Activated CD4-positive, alpha-beta T cell treated with anti-CD3 and anti-CD28 coated beads, Interleukin-2, amount 10 ng/mL, durations not matched to agents 24 days and 14 days (primary cell): Measurements from ENCODE around the gene REPIN1. TPM values are rescaled to one million over a fixed set of nuclear protein-coding genes. Genes with fewer than 3 reads are reported as not detected.

Experiments used
- DNase-seq: peaks from one replicate; pipeline ENCODE4 v3.0.0; 2022
- H3K27ac Mint-ChIP-seq: one replicate; pipeline ENCODE4 v1.8.0; 2022; ENCODE audit warnings: mild to moderate bottlenecking, mixed read lengths
- H3K27me3 Mint-ChIP-seq: one replicate; pipeline ENCODE4 v1.8.0; 2022; ENCODE audit warnings: mixed read lengths
- H3K36me3 Mint-ChIP-seq: one replicate; pipeline ENCODE4 v1.8.0; 2022; ENCODE audit warnings: low read depth, mild to moderate bottlenecking, mixed read lengths
- H3K4me1 Mint-ChIP-seq: one replicate; pipeline ENCODE4 v1.8.0; 2021; ENCODE audit warnings: mixed read lengths
- H3K4me3 Mint-ChIP-seq: one replicate; pipeline ENCODE4 v1.8.0; 2022; ENCODE audit warnings: mild to moderate bottlenecking, moderate library complexity, mixed read lengths
- H3K9me3 Mint-ChIP-seq: one replicate; pipeline ENCODE4 v1.8.0; 2021; ENCODE audit warnings: mixed read lengths
- intact Hi-C: fragments of 100-400 bp; cut with micrococcal nuclease; formaldehyde crosslinking; loops from one replicate; pipeline ENCODE4 v1.15.1; 2023
- total RNA-seq: library from RNA; stranded (reverse); gene quantifications from 2 replicates; pipeline ENCODE4 v1.2.3, GENCODE V29; 2022

The REPIN1 gene
- total RNA-seq, 1 donor from 2014 or later = 79.7 TPM

- intact Hi-C loops = no loop called here
- Mint-ChIP-seq H3K27me3 (no peaks in the 10 kb centered on the region), H3K27ac (no peak overlapping the region), H3K9me3 (no peaks in the 10 kb centered on the region), H3K4me1 (peaks cover 2% of the 10 kb centered on the region), H3K4me3 (no peak overlapping the region), H3K36me3 (peaks cover 14% of the 10 kb centered on the region)
- no peak for DNase-seq
Observed at GRCh38 chr7:150388709-150389531, 20.3 kb downstream of the REPIN1 start.

- no peak overlapping the region for H3K27ac Mint-ChIP-seq
- intact Hi-C loops = no loop called here
- peaks cover 14% of the 10 kb centered on the region for H3K36me3 Mint-ChIP-seq
- H3K4me1 Mint-ChIP-seq = peaks cover 2% of the 10 kb centered on the region
- no peaks in the 10 kb centered on the region for H3K9me3 Mint-ChIP-seq
- no peak overlapping the region for H3K4me3 Mint-ChIP-seq
- no peak for DNase-seq
- no peaks in the 10 kb centered on the region for H3K27me3 Mint-ChIP-seq
Observed at GRCh38 chr7:150389532-150389816, 20.9 kb downstream of the REPIN1 start.

- DNase-seq = no peak
- Mint-ChIP-seq H3K4me3 (no peak overlapping the region), H3K27me3 (no peaks in the 10 kb centered on the region), H3K27ac (no peak overlapping the region), H3K4me1 (peaks cover 2% of the 10 kb centered on the region), H3K9me3 (no peaks in the 10 kb centered on the region), H3K36me3 (peaks cover 14% of the 10 kb centered on the region)
- intact Hi-C loops = no loop called here
Observed at GRCh38 chr7:150390205-150390604, 21.6 kb downstream of the REPIN1 start.

GRCh38 chr7:150393325-150393724 is 24.7 kb downstream of the REPIN1 start:
- Mint-ChIP-seq H3K4me3 (no peak overlapping the region), H3K4me1 (peaks cover 2% of the 10 kb centered on the region), H3K36me3 (peaks cover 11% of the 10 kb centered on the region), H3K27me3 (no peaks in the 10 kb centered on the region), H3K27ac (no peak overlapping the region), H3K9me3 (no peaks in the 10 kb centered on the region)
- DNase-seq = no peak
- intact Hi-C loops = no loop called here

- H3K27ac Mint-ChIP-seq = no peak overlapping the region
- H3K9me3 Mint-ChIP-seq = no peaks in the 10 kb centered on the region
- H3K4me1 Mint-ChIP-seq = peaks cover 6% of the 10 kb centered on the region
- intact Hi-C loops = no loop called here
- peaks cover 6% of the 10 kb centered on the region for H3K36me3 Mint-ChIP-seq
- H3K27me3 Mint-ChIP-seq = no peaks in the 10 kb centered on the region
- H3K4me3 Mint-ChIP-seq = no peak overlapping the region
- no peak for DNase-seq
Observed at GRCh38 chr7:150396426-150396825, 27.8 kb downstream of the REPIN1 start.

GRCh38 chr7:150396851-150397260 is 28.2 kb downstream of the REPIN1 start:
- Mint-ChIP-seq H3K36me3 (peaks cover 6% of the 10 kb centered on the region), H3K9me3 (no peaks in the 10 kb centered on the region), H3K4me3 (no peak overlapping the region), H3K4me1 (peaks cover 7% of the 10 kb centered on the region), H3K27ac (no peak overlapping the region), H3K27me3 (no peaks in the 10 kb centered on the region)
- DNase-seq = no peak
- intact Hi-C loops = no loop called here

- Mint-ChIP-seq H3K27ac (no peak overlapping the region), H3K9me3 (no peaks in the 10 kb centered on the region), H3K4me1 (peaks cover 7% of the 10 kb centered on the region), H3K36me3 (peaks cover 6% of the 10 kb centered on the region), H3K27me3 (no peaks in the 10 kb centered on the region), H3K4me3 (no peak overlapping the region)
- no peak for DNase-seq
- intact Hi-C loops = no loop called here
Observed at GRCh38 chr7:150397346-150398107, 28.9 kb downstream of the REPIN1 start.

GRCh38 chr7:150398108-150398964 is 29.7 kb downstream of the REPIN1 start:
- Mint-ChIP-seq H3K4me1 (peaks cover 7% of the 10 kb centered on the region), H3K36me3 (peaks cover 2% of the 10 kb centered on the region), H3K9me3 (no peaks in the 10 kb centered on the region), H3K4me3 (no peak overlapping the region), H3K27ac (no peak overlapping the region), H3K27me3 (no peaks in the 10 kb centered on the region)
- intact Hi-C loops = no loop called here
- no peak for DNase-seq

- H3K4me1 Mint-ChIP-seq = peaks cover 10% of the 10 kb centered on the region
Observed at GRCh38 chr7:150398965-150399320, 30.3 kb downstream of the REPIN1 start.

GRCh38 chr7:150399421-150400007 is 30.9 kb downstream of the REPIN1 start:
- Mint-ChIP-seq H3K9me3 (no peaks in the 10 kb centered on the region), H3K27me3 (no peaks in the 10 kb centered on the region), H3K27ac (no peak overlapping the region), H3K36me3 (peaks cover 2% of the 10 kb centered on the region), H3K4me1 (peaks cover 15% of the 10 kb centered on the region), H3K4me3 (no peak overlapping the region)
- intact Hi-C loops = no loop called here
- no peak for DNase-seq

More at GRCh38 chr7:150398965-150399320, 30.3 kb downstream of the REPIN1 start:
- H3K27me3 Mint-ChIP-seq = no peaks in the 10 kb centered on the region
- intact Hi-C loops = no loop called here
- peaks cover 2% of the 10 kb centered on the region for H3K36me3 Mint-ChIP-seq
- H3K27ac Mint-ChIP-seq = no peak overlapping the region
- H3K9me3 Mint-ChIP-seq = no peaks in the 10 kb centered on the region
- H3K4me3 Mint-ChIP-seq = no peak overlapping the region
- no peak for DNase-seq

GRCh38 chr7:150400008-150400787 is 31.6 kb downstream of the REPIN1 start:
- peaks cover 17% of the 10 kb centered on the region for H3K4me1 Mint-ChIP-seq
- intact Hi-C loops = no loop called here

GRCh38 chr7:150400788-150401423 is 32.3 kb downstream of the REPIN1 start:
- DNase-seq = no peak
- no peak overlapping the region for H3K27ac Mint-ChIP-seq
- H3K9me3 Mint-ChIP-seq = no peaks in the 10 kb centered on the region
- H3K4me1 Mint-ChIP-seq = peaks cover 21% of the 10 kb centered on the region
- peaks cover 2% of the 10 kb centered on the region for H3K36me3 Mint-ChIP-seq
- intact Hi-C loops = no loop called here
- H3K27me3 Mint-ChIP-seq = no peaks in the 10 kb centered on the region
- H3K4me3 Mint-ChIP-seq = no peak overlapping the region

More at GRCh38 chr7:150400008-150400787, 31.6 kb downstream of the REPIN1 start:
- Mint-ChIP-seq H3K27me3 (no peaks in the 10 kb centered on the region), H3K4me3 (no peak overlapping the region), H3K27ac (no peak overlapping the region), H3K36me3 (peaks cover 2% of the 10 kb centered on the region), H3K9me3 (no peaks in the 10 kb centered on the region)
- DNase-seq = no peak

- Mint-ChIP-seq H3K9me3 (no peaks in the 10 kb centered on the region), H3K4me1 (peaks cover 23% of the 10 kb centered on the region)
Observed at GRCh38 chr7:150401424-150401790, 32.8 kb downstream of the REPIN1 start.

More at GRCh38 chr7:150401424-150401790, 32.8 kb downstream of the REPIN1 start:
- H3K4me3 Mint-ChIP-seq = no peak overlapping the region
- no peaks in the 10 kb centered on the region for H3K27me3 Mint-ChIP-seq
- H3K36me3 Mint-ChIP-seq = peaks cover 2% of the 10 kb centered on the region
- intact Hi-C loops = no loop called here
- DNase-seq = no peak
- H3K27ac Mint-ChIP-seq = no peak overlapping the region
